Fibroblast of pulmonary artery (primary cell): ENCODE measurements around the gene FGR.
"Not testable (repeated sequence)": the region's sequence is repeated elsewhere in the genome, so short reads cannot be mapped to it uniquely, and the experiment has no call there.

Experiments used
- DNase-seq: peaks from one replicate; pipeline ENCODE4 v3.0.0-alpha.2; 2010; ENCODE audit warnings: low read depth
- H3K4me3 ChIP-seq: replicated peaks from 2 replicates; pipeline ENCODE4 v1.5.1; 2011; ENCODE audit warnings: low read depth, mild to moderate bottlenecking, control low read depth, low read length, moderate library complexity
- TF ChIP-seq, protein P1 (sequence below): IDR thresholded peaks from 2 replicates; pipeline ENCODE4 v1.5.1; 2011; ENCODE audit warnings: mild to moderate bottlenecking, control low read depth, low read length, inconsistent platforms; ENCODE audit errors: missing control alignments

The FGR gene

GRCh38 chr1:27627061-27627460 lies 7.9 kb downstream of the FGR start:
- TF ChIP-seq, protein P1, sequence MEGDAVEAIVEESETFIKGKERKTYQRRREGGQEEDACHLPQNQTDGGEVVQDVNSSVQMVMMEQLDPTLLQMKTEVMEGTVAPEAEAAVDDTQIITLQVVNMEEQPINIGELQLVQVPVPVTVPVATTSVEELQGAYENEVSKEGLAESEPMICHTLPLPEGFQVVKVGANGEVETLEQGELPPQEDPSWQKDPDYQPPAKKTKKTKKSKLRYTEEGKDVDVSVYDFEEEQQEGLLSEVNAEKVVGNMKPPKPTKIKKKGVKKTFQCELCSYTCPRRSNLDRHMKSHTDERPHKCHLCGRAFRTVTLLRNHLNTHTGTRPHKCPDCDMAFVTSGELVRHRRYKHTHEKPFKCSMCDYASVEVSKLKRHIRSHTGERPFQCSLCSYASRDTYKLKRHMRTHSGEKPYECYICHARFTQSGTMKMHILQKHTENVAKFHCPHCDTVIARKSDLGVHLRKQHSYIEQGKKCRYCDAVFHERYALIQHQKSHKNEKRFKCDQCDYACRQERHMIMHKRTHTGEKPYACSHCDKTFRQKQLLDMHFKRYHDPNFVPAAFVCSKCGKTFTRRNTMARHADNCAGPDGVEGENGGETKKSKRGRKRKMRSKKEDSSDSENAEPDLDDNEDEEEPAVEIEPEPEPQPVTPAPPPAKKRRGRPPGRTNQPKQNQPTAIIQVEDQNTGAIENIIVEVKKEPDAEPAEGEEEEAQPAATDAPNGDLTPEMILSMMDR = no peak
- DNase-seq = no peak
- no peak overlapping the region for H3K4me3 ChIP-seq

GRCh38 chr1:27626031-27626935 lies 8.7 kb downstream of the FGR start:
- H3K4me3 ChIP-seq = no peak overlapping the region
- DNase-seq = no peak
- TF ChIP-seq, protein P1 = no peak

- H3K4me3 ChIP-seq = no peak overlapping the region
- TF ChIP-seq, protein P1 = no peak
- no peak for DNase-seq
These were observed 10.4 kb downstream of the FGR start for GRCh38 chr1:27624467-27625178.

DNA sequence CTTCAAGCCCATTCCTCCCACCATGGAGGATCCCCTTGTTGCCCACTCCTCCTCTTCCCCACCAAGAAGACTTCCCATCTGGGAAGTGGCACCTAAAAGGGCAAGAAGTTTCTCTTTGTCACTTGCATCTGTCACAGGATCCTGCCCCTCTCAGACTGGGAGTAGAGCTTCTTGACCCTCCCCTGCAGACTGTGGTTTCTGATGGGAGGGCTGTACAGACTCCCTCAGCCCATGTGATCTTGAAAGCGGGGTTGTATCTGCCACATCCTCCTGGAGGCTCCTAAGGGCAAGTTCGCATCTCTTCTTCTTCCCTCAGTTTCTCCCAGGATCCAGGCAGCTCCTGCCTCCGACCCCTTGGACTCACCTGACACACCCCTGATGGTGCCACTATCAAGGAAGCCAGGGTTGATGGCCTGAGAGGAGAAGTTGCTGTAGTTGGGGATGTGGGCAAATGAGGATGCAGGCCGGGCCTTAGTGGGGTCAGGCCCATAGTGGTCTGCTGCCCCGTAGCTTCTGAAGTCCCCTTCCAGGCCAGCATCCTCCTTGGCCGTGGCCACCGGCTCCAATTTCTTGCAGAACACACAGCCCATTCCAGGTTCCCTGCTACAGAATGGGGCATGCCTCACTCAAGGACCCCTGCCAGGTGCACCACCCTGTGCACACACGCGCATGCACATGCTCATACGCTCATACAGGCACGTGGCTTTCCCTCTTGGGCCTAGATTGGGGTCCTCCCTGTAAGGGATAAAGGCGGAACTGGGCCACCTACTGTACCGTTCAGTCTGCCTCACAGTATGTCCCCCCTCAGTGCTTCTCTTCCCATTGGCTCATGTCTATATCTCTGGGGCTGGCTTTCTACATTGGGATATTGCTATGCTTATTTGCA lies 11.4 kb downstream of the FGR start:
- no peak overlapping the region for H3K4me3 ChIP-seq
- no peak for DNase-seq
- TF ChIP-seq, protein P1 = no peak

DNA sequence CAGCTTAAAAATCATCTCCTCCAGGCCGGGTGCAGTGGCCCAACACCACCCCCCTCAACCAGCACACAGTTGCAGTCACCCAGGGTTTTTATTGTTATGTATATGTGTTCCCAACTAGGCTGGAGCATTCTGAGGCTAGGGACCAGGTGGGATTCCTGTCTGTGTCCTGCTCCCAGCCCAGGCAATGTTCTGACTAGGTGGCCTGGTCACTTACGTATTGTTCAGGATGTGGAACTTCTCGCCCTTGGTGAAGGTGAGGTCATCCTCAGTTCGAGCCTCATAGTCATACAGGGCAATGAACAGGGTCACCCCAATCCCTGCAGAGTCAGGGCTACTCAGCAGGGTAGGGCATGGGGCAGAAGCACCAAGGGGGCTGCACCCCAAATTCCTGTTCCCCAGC lies 12.2 kb downstream of the FGR start:
- TF ChIP-seq, protein P1 = no peak
- H3K4me3 ChIP-seq = no peak overlapping the region
- DNase-seq = no peak

- peak; percentile 71 for DNase-seq
- TF ChIP-seq, protein P1 = no peak
- H3K4me3 ChIP-seq = no peak overlapping the region
These were observed 13.7 kb downstream of the FGR start for GRCh38 chr1:27621051-27621920.

DNA sequence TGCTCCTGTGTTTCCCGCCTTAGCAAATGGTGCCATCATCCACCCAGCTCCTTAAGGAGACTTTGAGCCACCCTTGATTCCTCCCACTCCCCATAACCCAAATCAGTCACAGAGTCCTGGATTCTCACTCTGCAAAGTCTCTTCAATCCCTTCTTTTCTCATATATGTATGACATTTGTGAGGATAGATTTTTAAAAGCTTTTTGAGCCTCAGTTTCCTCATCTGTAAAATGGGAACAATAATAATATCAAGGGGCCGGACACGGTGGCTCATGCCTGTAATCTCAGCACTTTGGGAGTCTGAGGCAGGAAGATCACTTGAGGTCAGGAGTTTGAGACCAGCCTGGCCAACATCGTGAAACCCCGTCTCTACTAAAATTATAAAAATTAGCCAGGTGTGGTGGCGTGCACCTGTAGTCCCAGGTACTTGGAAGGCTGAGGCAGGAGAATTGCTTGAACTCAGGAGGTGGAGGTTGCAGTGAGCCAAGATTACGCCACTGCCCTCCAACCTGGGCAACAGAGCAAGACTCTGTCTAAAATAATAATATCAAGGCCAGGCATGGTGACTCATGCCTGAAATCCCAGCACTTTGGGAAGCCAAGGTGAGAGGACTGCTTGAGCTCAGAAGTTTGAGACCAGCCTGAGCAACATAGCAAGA lies 15.1 kb downstream of the FGR start:
- H3K4me3 ChIP-seq, DNase-seq: not testable (repeated sequence)
